HG03354 (cell line): ENCODE measurements around the gene ENOX2.

ENCODE experiments used
- ATAC-seq: cut with Tn5 transposase; IDR thresholded peaks from one replicate; pipeline ENCODE4 v1.9.1; 2021; ENCODE audit warnings: mild to moderate bottlenecking; ENCODE audit not compliant: unreplicated experiment, poor library complexity, severe bottlenecking

ENOX2 gene

GRCh38 chrX:130658310-130658709 lies 244.7 kb downstream of the ENOX2 start:
- ATAC-seq, result no peak

DNA sequence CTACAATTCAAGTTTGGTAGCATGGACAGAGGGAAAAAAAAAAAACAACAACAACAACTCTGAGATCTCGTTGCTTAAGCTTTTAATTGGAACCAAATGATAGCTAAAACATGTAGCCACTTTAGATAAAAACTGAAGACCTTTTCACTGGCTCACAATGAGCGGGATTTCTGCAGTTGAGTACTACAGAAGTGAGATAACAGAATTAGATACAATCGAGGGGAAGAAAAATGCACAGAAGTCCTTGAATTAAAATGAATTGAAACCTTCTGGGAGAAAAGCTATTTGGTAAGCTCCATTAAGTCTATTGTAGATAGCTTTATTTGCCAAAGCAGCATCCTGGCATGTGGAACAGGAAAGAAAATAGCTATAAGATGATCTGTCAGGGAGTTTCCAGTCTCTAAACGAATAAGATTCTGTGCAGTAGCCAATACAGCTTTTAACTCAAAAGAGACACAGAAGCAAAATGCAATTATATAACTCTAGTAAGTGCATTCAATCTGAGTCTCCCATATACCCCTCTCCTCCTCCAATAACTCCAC lies 248.5 kb downstream of the ENOX2 start:
- ATAC-seq, result no peak

DNA sequence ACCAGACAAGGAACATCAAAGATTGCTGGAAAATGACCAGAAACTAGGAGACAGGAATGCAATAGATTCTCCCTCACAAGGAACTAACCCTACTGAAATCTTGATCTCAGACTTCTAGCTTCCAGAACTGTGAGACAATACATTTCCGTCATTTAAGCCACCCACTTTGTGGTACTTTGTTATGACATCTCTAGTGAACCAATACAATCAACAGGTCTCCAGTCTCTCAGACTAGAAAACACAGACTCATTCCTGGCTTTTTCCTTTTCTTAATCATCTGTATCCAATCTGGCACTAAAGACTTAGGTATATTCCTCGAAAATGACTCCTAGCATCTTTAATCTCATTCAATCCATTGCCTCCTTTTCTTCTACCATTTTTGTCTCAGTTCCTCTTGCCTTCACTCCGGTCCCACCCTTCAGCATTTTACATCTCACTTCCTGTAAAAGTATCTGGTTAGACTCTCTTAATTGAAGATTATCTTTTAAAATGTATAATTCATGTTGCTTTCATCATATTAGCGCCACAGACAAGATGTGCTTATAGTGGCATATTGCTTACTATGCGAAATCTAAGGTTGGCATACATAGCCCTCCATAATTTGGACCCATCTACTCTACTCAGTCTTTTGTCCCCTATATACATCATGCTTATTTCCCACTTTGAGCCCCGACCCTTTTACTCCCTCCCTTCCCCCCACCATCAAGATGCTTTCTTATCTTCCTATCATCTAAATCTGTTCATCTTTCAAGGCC lies 250.0 kb downstream of the ENOX2 start:
- ATAC-seq, result no peak

DNA sequence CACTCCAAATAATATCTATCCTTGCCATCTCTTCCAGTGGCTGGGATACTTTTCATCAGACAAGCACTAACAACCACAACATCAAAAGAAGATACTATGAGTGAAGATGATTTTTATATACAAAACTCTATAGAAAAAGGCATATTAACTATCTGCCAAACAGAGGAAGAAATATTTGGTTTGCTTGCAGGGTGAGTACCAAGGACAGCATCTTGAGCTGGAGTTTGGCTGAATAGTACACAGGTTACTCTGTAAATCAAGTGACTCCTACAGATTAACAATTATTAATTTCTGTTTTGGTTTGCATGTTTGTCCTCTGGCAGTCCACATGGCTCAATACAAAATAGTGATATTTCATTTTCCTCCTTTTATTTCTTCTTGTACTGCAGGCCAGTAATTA lies 253.3 kb downstream of the ENOX2 start:
- ATAC-seq, result no peak

DNA sequence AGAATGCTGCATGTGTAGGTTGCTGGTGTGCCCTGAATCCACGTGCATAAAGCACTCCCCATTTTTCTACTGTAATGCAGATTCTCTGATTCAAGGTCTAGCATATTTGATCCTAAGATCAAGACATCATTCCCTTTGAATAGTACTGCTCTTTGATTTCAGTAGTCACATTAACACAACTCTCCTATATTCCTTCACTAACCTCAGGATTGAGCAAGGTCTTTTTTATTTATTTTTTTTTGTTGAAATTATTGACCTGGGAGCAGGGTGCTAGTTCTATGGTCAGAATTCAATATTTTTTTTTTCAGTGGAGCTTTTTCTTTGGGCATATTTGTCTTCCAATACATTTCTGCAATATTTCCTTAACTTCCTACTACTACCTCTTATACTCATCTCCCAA lies 255.5 kb downstream of the ENOX2 start:
- no peak for ATAC-seq

DNA sequence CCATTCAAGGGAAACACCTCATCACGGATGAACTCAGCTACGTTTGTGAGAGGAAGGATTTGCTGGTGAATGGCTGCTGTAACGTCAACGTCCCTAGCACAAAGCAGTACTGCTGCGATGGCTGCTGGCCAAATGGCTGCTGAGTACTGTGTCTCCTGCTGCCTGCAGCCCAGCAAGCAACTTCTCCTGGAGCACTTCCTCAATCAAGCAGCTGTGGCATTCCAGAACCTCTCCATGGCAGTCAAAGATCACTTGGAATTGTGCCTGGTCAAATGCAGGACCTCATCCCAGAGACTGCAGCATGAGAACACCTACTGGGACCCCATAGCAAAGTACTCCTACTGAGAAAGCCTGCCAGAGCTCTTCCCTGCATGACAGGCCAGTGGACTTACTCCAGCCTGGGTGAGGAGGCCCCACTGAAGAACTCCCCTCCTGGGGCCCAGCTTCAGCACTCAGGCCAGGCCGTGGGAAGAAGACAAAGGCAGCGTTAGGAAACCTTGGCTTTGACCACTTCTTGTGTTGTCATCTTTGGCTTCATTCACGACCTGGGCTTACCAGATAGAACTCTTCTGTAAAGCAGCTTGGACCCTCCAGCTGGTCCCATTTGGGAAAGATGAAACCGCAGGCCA lies 256.9 kb downstream of the ENOX2 start:
- no peak for ATAC-seq

DNA sequence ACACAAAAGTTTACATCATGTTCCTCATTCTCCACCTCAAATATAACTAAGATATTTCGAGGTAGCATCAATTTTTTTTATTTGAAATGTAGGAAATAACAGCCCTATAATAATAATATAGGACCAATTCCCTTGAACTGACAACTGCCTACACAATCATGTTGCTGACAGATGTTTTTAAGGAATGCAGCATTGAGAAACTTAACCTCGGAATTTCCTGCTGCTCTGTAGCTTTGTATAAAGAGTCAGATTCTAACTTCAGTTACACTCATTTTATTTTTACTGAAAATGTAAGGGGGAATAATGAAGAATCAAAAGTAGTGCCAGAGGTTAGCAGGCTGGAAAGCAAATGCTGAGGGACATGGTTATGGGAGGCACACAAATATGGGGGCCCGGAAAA lies 265.4 kb downstream of the ENOX2 start:
- ATAC-seq, result no peak

DNA sequence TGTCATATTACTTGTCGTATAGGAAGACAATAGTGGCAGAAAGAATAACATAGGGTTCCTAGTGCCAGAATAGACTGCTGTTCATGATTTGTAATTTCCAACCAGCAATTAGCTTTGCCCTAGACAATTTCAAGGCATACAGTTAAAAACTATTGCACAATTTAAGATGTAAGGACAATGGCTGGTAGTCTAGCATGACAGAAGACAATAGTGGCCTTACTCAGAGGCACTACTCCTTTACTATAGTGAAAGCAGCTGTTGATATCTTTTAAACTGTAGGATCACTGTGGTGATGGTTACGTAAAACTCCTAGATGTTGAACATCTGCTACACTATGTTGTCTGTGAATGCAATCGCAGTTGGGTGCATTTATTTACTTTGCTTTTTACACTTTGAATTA lies 266.7 kb downstream of the ENOX2 start:
- no peak for ATAC-seq

DNA sequence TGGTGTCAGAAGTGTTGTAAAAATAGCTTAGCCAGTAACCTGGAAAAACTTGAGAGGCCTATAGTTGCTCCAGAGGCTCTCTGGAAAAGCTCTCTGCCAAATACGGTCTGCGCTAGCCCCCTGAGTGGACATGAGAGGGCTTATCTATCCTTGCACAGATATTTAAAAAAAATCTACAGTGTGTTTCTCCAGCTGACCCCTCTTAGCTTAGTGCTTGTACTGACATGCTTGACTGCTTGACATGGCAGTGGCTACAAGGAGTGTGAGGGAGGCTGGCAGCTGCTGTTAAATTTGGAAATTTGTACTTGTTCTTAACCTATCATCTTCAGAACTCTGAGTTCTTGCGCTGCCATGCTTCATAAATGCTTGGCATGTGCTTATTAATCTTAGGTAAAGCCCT lies 272.0 kb downstream of the ENOX2 start:
- ATAC-seq, result no peak

DNA sequence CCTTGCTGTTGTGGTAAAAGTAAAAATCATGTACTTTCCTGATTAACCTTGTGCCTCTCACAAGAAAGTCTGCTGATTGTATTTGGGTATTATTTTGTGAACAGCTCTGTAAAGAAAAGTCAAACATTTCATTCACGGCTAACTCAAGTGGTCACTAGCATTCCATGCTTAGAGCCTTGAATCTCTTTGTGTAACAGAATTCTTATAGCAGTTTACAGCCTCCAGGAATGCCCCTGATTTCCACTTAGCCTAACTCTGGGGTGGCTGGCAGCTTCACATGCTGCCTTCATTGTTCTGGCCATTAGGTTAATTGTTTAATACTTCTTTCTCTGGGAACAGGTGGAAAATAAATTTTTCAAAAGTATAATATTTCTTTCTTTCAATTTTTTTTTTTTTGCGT lies 274.5 kb downstream of the ENOX2 start:
- no peak for ATAC-seq

DNA sequence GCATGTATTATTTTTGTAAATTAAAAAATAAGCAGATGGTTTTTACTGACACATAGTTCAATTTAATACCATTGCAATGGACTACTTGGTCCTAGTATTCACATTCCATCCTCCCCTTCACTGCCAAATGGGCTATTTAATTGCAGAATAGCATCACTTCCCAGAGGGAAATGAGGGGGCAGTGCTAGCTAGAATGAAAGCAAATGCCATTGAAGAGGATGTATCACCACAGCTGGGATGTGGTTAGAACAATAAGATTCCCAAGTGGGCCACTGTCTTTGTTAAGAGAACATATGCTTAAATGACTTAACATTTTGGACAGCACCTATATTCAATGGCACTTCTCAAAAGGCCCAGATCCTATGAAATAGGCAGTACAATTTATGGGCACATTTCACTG lies 276.5 kb downstream of the ENOX2 start:
- ATAC-seq, result no peak

- no peak for ATAC-seq
Measured at GRCh38 chrX:130625386-130625785, 277.6 kb downstream of the ENOX2 start.

DNA sequence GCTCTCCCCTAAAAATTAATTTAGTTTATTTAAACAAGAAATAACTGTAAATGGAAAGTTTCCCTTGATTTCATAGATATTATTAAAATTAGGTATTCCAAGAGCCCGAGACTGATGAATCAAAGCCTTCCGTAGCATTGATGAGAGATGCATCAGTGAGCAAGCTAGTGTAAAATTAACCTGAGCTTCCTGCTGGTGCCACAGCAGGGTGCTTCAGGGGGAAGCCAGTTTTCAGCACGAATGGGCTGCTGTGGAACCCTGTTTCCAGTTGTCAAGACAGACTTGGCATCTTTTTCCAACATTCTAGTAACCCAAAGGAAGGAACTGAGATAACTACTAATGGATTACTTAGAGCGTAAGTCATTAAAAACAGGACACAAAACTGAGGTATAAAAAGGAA lies 279.5 kb downstream of the ENOX2 start:
- ATAC-seq, result peak; percentile 81

DNA sequence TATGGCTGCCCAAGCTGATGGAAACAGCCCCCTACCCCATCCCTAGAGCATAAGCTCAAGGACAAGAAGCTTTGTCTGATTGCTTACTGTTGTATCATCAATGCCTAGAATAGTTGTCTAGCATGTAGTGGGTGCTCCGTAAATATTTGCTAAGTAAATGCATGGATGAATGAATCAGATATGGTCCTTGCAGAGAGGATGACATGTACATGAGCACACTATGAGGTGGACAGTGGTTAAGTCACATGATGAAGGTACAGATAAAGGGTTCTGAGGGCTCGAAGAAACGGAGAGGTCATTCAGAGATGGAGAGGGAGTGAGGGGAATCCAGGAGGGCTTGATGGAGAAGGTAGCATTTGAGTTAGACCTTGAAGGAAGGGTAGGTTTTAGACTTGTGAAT lies 287.1 kb downstream of the ENOX2 start:
- ATAC-seq, result no peak

DNA sequence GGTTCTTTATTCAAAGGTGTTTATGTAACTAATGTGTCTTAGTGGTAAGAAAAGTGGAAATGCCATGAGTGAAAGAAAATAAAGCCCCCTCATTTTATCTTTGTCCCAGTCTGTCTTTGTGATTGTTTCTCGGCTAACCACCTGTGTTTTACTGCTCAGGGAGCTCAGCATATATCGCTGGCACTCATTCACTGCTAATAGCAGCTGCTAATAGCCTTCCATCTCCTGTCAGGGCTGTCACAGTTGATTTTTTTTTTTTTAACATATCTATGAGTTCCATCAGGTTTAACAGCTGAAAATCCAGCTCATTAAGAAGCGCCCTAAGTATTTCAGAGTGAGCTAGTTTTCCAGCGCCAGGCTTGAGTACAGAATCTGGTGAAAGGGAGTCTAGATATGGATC lies 295.6 kb downstream of the ENOX2 start:
- no peak for ATAC-seq

DNA sequence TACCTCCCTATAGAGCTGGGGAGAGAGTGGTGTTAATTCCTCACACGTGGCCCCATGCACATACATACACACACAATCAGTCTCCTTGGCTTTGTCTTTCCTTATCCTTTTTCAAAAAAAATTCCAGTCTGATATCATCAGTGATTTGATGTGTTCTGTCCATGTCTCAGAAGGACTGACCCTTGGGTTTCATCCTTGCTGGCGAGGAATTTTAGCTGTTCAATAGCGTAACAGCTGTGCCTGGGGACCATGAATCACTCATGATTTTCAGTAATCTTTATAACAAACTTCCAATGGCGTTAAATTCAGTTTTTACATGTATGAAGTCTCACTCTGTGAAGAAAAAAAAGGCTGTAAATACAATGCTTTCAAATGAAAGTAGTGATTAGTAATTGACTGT lies 296.6 kb downstream of the ENOX2 start:
- no peak for ATAC-seq

DNA sequence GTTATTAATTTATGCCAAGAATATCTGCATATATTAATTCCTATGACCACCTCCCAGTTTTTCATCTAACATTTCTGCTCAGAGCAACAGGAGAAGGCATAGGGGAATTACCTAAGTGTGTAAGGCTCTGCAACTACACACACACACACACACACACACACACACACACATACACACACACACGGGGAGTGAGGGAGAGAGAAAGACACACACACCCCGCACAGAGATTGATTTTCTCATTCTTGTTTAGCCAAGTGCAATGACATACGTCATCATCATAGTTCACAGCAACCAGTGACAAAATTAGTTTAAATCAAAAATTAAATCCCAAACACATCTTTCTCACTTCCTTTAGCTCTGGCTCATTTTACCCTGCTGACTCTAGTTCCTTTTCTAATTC lies 298.1 kb downstream of the ENOX2 start:
- ATAC-seq, result no peak

- ATAC-seq, result no peak
Measured at GRCh38 chrX:130594453-130594916, 308.5 kb downstream of the ENOX2 start.

GRCh38 chrX:130593911-130594310 lies 309.1 kb downstream of the ENOX2 start:
- ATAC-seq, result no peak

DNA sequence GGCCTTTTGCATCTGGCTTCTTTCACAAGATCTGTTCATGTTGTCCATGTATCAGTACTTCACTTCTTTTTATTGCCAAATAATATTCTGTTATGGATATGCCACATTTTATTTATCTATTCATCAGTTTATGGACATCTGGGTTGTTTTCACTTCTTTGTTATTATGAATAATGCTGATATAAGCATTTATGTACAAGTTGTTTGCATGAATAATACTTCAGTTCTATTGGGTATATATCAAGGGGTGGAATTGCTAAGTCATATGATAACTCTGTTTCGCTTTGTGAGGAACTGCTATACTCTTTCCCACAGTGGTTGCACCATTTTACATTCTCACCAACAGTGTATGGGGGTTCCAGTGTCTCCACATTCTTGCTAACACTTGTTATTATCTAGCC lies 310.8 kb downstream of the ENOX2 start:
- ATAC-seq, result no peak

GRCh38 chrX:130578906-130579305 lies 324.1 kb downstream of the ENOX2 start:
- ATAC-seq, result no peak
